Measurements from ENCODE around the gene NOP56. TPM values are rescaled to one million over a fixed set of nuclear protein-coding genes. Genes with fewer than 3 reads are reported as not detected.

The NOP56 gene
- total and polyA plus RNA-seq, 9 of the 15 experiments (the other 6 are each of a cell fraction or from before 2014, with no cell fraction given), result 295 to 697 (median 439) TPM

DNA sequence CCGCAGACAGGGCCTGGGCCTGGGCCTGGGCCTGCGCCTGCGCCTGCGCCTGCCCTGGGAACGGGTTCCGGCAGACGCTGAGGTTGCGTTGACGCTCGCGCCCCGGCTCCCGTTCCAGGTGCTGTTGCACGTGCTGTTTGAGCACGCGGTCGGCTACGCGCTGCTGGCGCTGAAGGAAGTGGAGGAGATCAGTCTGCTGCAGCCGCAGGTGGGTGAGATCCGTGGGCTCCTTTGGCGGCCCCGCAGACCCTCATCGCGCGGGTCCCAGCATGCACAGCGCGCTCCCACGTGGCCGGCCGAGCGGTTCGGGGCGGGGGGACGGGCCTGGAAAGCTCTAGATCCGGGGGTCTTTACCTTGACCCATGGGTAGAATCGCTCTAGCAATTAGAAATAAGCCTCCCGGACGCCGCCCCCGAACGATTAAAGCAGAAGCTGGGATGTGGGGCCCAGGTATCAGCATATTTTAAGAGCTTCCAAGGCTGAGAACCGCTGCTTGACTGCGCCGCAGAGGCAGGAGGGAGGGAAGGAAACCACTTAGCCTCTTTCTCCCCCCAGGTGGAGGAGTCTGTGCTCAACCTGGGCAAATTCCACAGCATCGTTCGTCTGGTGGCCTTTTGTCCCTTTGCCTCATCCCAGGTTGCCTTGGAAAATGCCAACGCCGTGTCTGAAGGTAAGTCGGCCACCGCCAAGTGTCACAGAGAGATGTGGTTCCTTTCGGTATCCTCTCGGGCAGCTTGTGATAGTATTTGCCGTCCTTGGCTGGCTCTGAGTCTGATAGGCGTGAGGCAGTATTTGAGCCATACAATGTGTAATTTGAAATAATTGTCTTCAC lies 508 bp downstream of the NOP56 start (continued):
- TF ChIP-seq ERF (CRISPR knock-in tag; IDR thresholded peaks at IDR 0.05) (peak; percentile 61; the same call in 1 of the 2 replicates), ZNF592 (IDR thresholded peaks at IDR 0.05) (peak; percentile 62), RBFOX2 (IDR thresholded peaks at IDR 0.05; ENCODE audit: low read depth, low read length) (peak; percentile 96), NKRF (IDR thresholded peaks at IDR 0.05; ENCODE audit: borderline replicate concordance) (peak; percentile 72; the same call in 1 of the 2 replicates), E2F5 (CRISPR knock-in tag; IDR thresholded peaks at IDR 0.05) (0 out of 2 replicates have a peak, but pooled peaks have one; percentile 52), NRF1 (conservative IDR thresholded peaks at IDR 0.05 in 1 of 2, IDR thresholded peaks at IDR 0.05 in 1 of 2) (no peak; a peak in 2 of 4 replicates), MXD1 (CRISPR knock-in tag; IDR thresholded peaks at IDR 0.05; ENCODE audit: borderline replicate concordance, poor library complexity, severe bottlenecking) (peak; percentile 48), FUS (optimal IDR thresholded peaks at IDR 0.05; ENCODE audit: low read depth, low read length) (peak; percentile 17), MYC (IDR thresholded peaks at IDR 0.05; ENCODE audit: low read depth, low read length) (peak; percentile 87), MYC (CRISPR knock-in tag; IDR thresholded peaks at IDR 0.05; ENCODE audit: borderline replicate concordance, low read depth) (peak; percentile 95; the same call in 1 of the 2 replicates), SNIP1 (IDR thresholded peaks at IDR 0.05; ENCODE audit: low read depth) (no peak), ETS2 (tag; IDR thresholded peaks at IDR 0.05; ENCODE audit: borderline replicate concordance, poor library complexity, severe bottlenecking) (no peak)
- TF ChIP-seq, protein P1, sequence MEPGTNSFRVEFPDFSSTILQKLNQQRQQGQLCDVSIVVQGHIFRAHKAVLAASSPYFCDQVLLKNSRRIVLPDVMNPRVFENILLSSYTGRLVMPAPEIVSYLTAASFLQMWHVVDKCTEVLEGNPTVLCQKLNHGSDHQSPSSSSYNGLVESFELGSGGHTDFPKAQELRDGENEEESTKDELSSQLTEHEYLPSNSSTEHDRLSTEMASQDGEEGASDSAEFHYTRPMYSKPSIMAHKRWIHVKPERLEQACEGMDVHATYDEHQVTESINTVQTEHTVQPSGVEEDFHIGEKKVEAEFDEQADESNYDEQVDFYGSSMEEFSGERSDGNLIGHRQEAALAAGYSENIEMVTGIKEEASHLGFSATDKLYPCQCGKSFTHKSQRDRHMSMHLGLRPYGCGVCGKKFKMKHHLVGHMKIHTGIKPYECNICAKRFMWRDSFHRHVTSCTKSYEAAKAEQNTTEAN (CRISPR knock-in tag; IDR thresholded peaks at IDR 0.05), result 0 out of 2 replicates have a peak, but pooled peaks have one; percentile 37

Data from K562 (cell line).